K562 (cell line): ENCODE measurements around the gene EXOC4. TPM values are rescaled to one million over a fixed set of nuclear protein-coding genes. Genes with fewer than 3 reads are reported as not detected.

ENCODE experiments used
- ATAC-seq: fragments of 200-7000 bp; cut with Tn5 transposase; 3 replicates; pipeline ENCODE4 v1.9.1; 2020; ENCODE audit warnings: moderate library complexity
- BruUV-seq: library from RNA; stranded (reverse); fragments of 400-500 nt; replicated peaks from 2 replicates; lab custom pipeline; 2021; lab: Mats Ljungman, UMichigan
- CTCF ChIA-PET: fragments of 300-600 bp; formaldehyde crosslinking; extraction: SDS; loops from one replicate; lab custom pipeline; 2021; ENCODE audit warnings: low intra/inter-chr PET ratio; lab: Yijun Ruan, JAX
- POLR2A ChIA-PET: fragments of 300-600, 350-650 bp; sonication (Branson Sonifier 250); formaldehyde crosslinking; extraction: SDS; loops from one replicate; lab custom pipeline; 2021; ENCODE audit warnings: antibody characterized with exemption, inconsistent platforms; lab: Yijun Ruan, JAX
- DNase-seq, 4 experiments: peaks; one replicate each; pipeline versions ENCODE4 v3.0.0 to v3.0.0-alpha.2; 2011 to 2018; ENCODE audit warnings: low spot score in 3 of 4, mixed read lengths in 3 of 4; ENCODE audit errors: extremely low read depth in 1 of 4
- FAIRE-seq: peaks from 2 replicates; lab custom pipeline; 2011; peaks lifted over from hg19 to GRCh38; lab: Jason Lieb, UNC
- H2AFZ ChIP-seq: 2 replicates; pipeline ENCODE4 v1.6.0; 2011; ENCODE audit warnings: low read depth, low read length, control low read depth, inconsistent platforms
- H3K27ac ChIP-seq: fragments of 200-600 bp; 3 replicates; pipeline ENCODE4 v1.8.0; 2011; ENCODE audit warnings: low read depth, mild to moderate bottlenecking, control low read depth, inconsistent platforms, low read length, moderate library complexity, mixed read lengths; ENCODE audit errors: extremely low read depth
- H3K27me3 ChIP-seq, 2 experiments: fragments of 300-600 bp in 1 of 2; 2 replicates in 1 of 2; 3 replicates in 1 of 2; pipeline versions ENCODE4 v1.6.0 to v1.8.0; 2011; ENCODE audit warnings: inconsistent platforms in 2 of 2, low read length in 2 of 2, mild to moderate bottlenecking in 1 of 2, mixed read lengths in 1 of 2, moderate library complexity in 1 of 2; ENCODE audit not compliant: control insufficient read depth in 2 of 2, insufficient read depth in 2 of 2
- H3K36me3 ChIP-seq: fragments of 300-600 bp; 3 replicates; pipeline ENCODE4 v1.8.0; 2011; ENCODE audit warnings: mild to moderate bottlenecking, low read length, inconsistent platforms; ENCODE audit not compliant: control insufficient read depth, insufficient read depth
- H3K4me1 ChIP-seq, 2 experiments: fragments of 200-600 bp in 1 of 2; replicated peaks in 1 of 2; 2 replicates in 1 of 2; 3 replicates in 1 of 2; pipeline versions ENCODE4 v1.5.1 to v1.8.0; 2011; ENCODE audit warnings: inconsistent platforms in 2 of 2, low read length in 2 of 2, mild to moderate bottlenecking in 1 of 2, mixed read lengths in 1 of 2, moderate library complexity in 1 of 2; ENCODE audit not compliant: control insufficient read depth in 2 of 2, insufficient read depth in 2 of 2
- H3K4me2 ChIP-seq: 2 replicates; pipeline ENCODE4 v1.6.1; 2011; ENCODE audit warnings: low read length, control low read depth, inconsistent platforms, mixed read lengths; ENCODE audit not compliant: insufficient read depth
- H3K4me3 ChIP-seq: fragments of 200-600 bp; sonication (generic), shearing (Covaris generic); 2 replicates; pipeline ENCODE4 v1.5.1; 2016; ENCODE audit warnings: control low read depth, inconsistent platforms
- H3K79me2 ChIP-seq: fragments of 200-600 bp; 3 replicates; pipeline ENCODE4 v1.8.0; 2011; ENCODE audit warnings: low read length, inconsistent platforms; ENCODE audit not compliant: control insufficient read depth, insufficient read depth
- H3K9ac ChIP-seq, 2 experiments: 2 replicates each; pipeline versions ENCODE4 v1.6.0 to v1.6.1; 2011; ENCODE audit warnings: low read depth in 2 of 2, low read length in 2 of 2, control low read depth in 1 of 2, inconsistent platforms in 1 of 2, mild to moderate bottlenecking in 1 of 2, mixed read lengths in 1 of 2; ENCODE audit not compliant: insufficient read depth in 1 of 2
- H3K9me1 ChIP-seq: one replicate; pipeline ENCODE4 v1.6.0; 2011; ENCODE audit warnings: inconsistent platforms, mild to moderate bottlenecking, low read length, moderate library complexity; ENCODE audit not compliant: control insufficient read depth, insufficient read depth
- H3K9me3 ChIP-seq: replicated peaks from 2 replicates; pipeline ENCODE4 v1.5.1; 2011; ENCODE audit warnings: low read depth, low read length, inconsistent platforms; ENCODE audit not compliant: control insufficient read depth, insufficient read depth
- H4K20me1 ChIP-seq: replicated peaks from 2 replicates; pipeline ENCODE4 v1.6.1; 2011; ENCODE audit warnings: low read length, inconsistent platforms, mixed read lengths; ENCODE audit not compliant: control insufficient read depth, insufficient read depth
- BMI1 ChIP-seq: fragments of 150-350 bp; IDR thresholded peaks from 2 replicates; pipeline ENCODE4 v1.6.1; 2014; ENCODE audit warnings: low read length
- CREB1 ChIP-seq, 2 experiments: sonication (generic) in 1 of 2; formaldehyde crosslinking in 1 of 2; IDR thresholded peaks; 2 replicates each; pipeline versions ENCODE4 v1.6.1 to v1.8.0; 2012 to 2022; ENCODE audit warnings: inconsistent platforms in 1 of 2, mild to moderate bottlenecking in 1 of 2, missing genetic modification reagents in 1 of 2, moderate library complexity in 1 of 2
- HOXB6 ChIP-seq: fragments of 250-450 bp; sonication (Bioruptor Pico); IDR thresholded peaks from 2 replicates; pipeline ENCODE4 v1.5.1; 2022; ENCODE audit warnings: mild to moderate bottlenecking, borderline replicate concordance
- IRF2 ChIP-seq: sonication (generic); formaldehyde crosslinking; IDR thresholded peaks from 2 replicates; pipeline ENCODE4 v1.8.1; 2022; ENCODE audit warnings: mild to moderate bottlenecking, missing genetic modification reagents
- NFIC ChIP-seq: fragments of 450-650 bp; IDR thresholded peaks from 2 replicates; pipeline ENCODE4 v1.6.1; 2017; ENCODE audit warnings: mild to moderate bottlenecking, inconsistent platforms
- NR2C1 ChIP-seq, 2 experiments: fragments of 450-650 bp; IDR thresholded peaks; 2 replicates each; pipeline ENCODE4 v1.6.1; 2017; ENCODE audit warnings: mild to moderate bottlenecking in 2 of 2, antibody characterized with exemption in 1 of 2, inconsistent platforms in 1 of 2, missing compliant biosample characterization in 1 of 2, missing genetic modification characterization in 1 of 2
- POLR2G ChIP-seq: fragments of 200-400 bp; formaldehyde crosslinking; IDR thresholded peaks from 2 replicates; pipeline ENCODE4 v1.6.1; 2017; ENCODE audit warnings: low read depth, mild to moderate bottlenecking, antibody characterized with exemption, low read length, moderate library complexity
- SMARCA4 ChIP-seq: fragments of 450-650 bp; IDR thresholded peaks from 2 replicates; pipeline ENCODE4 v1.6.1; 2016
- SMARCA5 ChIP-seq: fragments of 450-650 bp; IDR thresholded peaks from 2 replicates; pipeline ENCODE4 v1.6.1; 2016
- ZNF431 ChIP-seq: sonication (generic); formaldehyde crosslinking; IDR thresholded peaks from 2 replicates; pipeline ENCODE4 v1.8.0; 2022; ENCODE audit warnings: mild to moderate bottlenecking, missing genetic modification reagents
- ZNF507 ChIP-seq: conservative IDR thresholded peaks from 2 replicates; pipeline ENCODE4 v1.6.1; 2017; ENCODE audit warnings: missing genetic modification characterization, missing compliant biosample characterization
- ZNF609 ChIP-seq: sonication (generic); formaldehyde crosslinking; IDR thresholded peaks from 2 replicates; pipeline ENCODE4 v1.8.1; 2023; ENCODE audit warnings: missing genetic modification reagents, mild to moderate bottlenecking, borderline replicate concordance
- WGBS: fragments of 100-300 bp; shearing (Covaris generic); methylation state at CpG from one replicate; pipeline ENCODE4 v1.1.6; 2016; ENCODE audit warnings: low coverage, mixed read lengths; ENCODE audit not compliant: insufficient coverage; ENCODE audit errors: missing lambda C conversion rate; 5-methylcytosine and 5-hydroxymethylcytosine counted together
- in situ Hi-C: fragments of 300-500 bp; cut with MboI; formaldehyde crosslinking; loops from 4 replicates; pipeline ENCODE4 v1.15.0; 2018; ENCODE audit warnings: inconsistent platforms, mixed read lengths
- intact Hi-C: fragments of 100-400 bp; cut with micrococcal nuclease; formaldehyde crosslinking; loops from 2 replicates; pipeline ENCODE4 v1.14.2; 2022
- polyA plus RNA-seq, 8 experiments: library from polyadenylated mRNA; depleted of rRNA in 4 of 8; stranded (reverse) in 5 of 8; unstranded in 3 of 8; fragments of >200 nt; fragmentation: Nextera tagmentation in 2 of 8; fragmentation: Illumina TruSeq in 1 of 8; extraction: Ambion mirVana in 2 of 8; extraction: Trizol in 1 of 8; gene quantifications; 2 replicates each; pipeline versions ENCODE4 v1.2.1 to v1.2.3, GENCODE V29; 2011 to 2014; ENCODE audit warnings: inconsistent platforms in 1 of 8, missing spikeins in 1 of 8
- total RNA-seq, 7 experiments: library from RNA; depleted of rRNA in 6 of 7; stranded (reverse); fragments of >200 nt in 6 of 7; fragmentation: Illumina TruSeq in 2 of 7; extraction: Trizol in 2 of 7; gene quantifications; 2 replicates each; pipeline versions ENCODE4 v1.2.1 to v1.2.3, GENCODE V29; 2011 to 2021; ENCODE audit warnings: low replicate concordance in 1 of 7
- TF ChIP-seq, protein P1 (sequence below): fragments of 250-450 bp; sonication (Bioruptor Pico); IDR thresholded peaks from 2 replicates; pipeline ENCODE4 v1.9.0; 2021; ENCODE audit warnings: mild to moderate bottlenecking, inconsistent platforms

Gene EXOC4
- total and polyA plus RNA-seq, 9 of the 15 experiments (the other 6 are each of a cell fraction or from before 2014, with no cell fraction given): 18.5 to 73.1 (median 46.6) TPM

DNA sequence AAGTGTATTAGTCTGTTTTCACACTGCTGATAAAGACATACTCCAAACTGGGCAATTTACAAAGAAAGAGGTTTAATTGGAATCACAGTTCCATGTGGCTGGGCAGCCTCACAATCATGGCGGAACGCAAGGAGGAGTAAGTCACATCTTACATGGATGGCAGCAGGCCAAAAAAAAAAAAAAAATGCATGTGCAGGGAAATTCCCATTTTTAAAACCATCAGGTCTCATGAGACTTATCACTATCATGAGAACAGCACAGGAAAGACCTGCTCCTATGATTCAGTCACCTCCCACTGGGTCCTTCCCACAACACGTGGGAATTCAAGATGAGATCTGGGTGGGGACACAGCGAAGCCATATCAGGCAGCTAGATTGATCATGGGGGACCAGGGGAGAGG, 136.8 kb downstream of the EXOC4 start:
- CTCF ChIA-PET: no interaction called here

DNA sequence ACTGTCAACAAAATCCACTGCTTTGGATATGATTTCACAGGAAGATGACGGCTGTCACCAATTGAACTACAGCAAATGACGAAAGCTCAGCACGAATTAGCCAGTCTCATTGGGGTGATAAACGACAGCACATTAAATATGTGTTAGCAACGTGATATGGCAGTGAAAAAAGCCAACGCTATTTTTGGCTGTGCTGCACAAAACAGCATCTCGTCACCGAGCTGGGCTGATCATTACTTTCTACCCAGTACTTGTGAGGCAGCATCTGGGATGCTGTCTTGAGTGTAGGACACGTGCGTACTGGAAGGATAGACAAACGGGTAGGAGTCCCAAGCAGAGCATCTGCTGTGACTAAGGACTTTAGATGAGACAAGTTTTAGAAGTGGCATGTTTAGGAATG, 138.3 kb downstream of the EXOC4 start:
- in situ Hi-C loops: no loop called here
- no peak for TF ChIP-seq BMI1
- TF ChIP-seq ZNF609 (CRISPR knock-in tag): no peak
- no peak for TF ChIP-seq SMARCA4
- no peak for TF ChIP-seq HOXB6 (CRISPR knock-in tag)
- TF ChIP-seq, protein P1, sequence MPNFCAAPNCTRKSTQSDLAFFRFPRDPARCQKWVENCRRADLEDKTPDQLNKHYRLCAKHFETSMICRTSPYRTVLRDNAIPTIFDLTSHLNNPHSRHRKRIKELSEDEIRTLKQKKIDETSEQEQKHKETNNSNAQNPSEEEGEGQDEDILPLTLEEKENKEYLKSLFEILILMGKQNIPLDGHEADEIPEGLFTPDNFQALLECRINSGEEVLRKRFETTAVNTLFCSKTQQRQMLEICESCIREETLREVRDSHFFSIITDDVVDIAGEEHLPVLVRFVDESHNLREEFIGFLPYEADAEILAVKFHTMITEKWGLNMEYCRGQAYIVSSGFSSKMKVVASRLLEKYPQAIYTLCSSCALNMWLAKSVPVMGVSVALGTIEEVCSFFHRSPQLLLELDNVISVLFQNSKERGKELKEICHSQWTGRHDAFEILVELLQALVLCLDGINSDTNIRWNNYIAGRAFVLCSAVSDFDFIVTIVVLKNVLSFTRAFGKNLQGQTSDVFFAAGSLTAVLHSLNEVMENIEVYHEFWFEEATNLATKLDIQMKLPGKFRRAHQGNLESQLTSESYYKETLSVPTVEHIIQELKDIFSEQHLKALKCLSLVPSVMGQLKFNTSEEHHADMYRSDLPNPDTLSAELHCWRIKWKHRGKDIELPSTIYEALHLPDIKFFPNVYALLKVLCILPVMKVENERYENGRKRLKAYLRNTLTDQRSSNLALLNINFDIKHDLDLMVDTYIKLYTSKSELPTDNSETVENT (CRISPR knock-in tag): no peak

More for the DNA sequence above, 136.8 kb downstream of the EXOC4 start:
- Histone ChIP-seq H2AFZ (no peak overlapping the region), H3K27me3 (no peaks in the 10 kb centered on the region), H3K9me3 (no peaks in the 10 kb centered on the region), H4K20me1 (no peaks in the 10 kb centered on the region), H3K9me1 (no peaks in the 10 kb centered on the region), H3K36me3 (no peaks in the 10 kb centered on the region), H3K4me3 (no peak overlapping the region), H3K4me2 (no peak overlapping the region), H3K9ac (no peak overlapping the region), H3K4me1 (no peaks in the 10 kb centered on the region), H3K27ac (no peak overlapping the region), H3K79me2 (no peaks in the 10 kb centered on the region)
- ATAC-seq (no peak), FAIRE-seq (no peak), DNase-seq (no peak)
- intact Hi-C loops: no loop called here
- BruUV-seq: no TSS peak
- POLR2A ChIA-PET: no interaction called here
- 50% methylated on average over 4 of the region's 4 CpGs for WGBS
- in situ Hi-C loops: no loop called here
- TF ChIP-seq IRF2 (no peak), ZNF431 (CRISPR knock-in tag) (peak; percentile 94), SMARCA5 (no peak), POLR2G (no peak), ZNF507 (no peak), NFIC (peak; percentile 66), NR2C1 (IDR thresholded peaks at IDR 0.05) (no peak), NR2C1 (tag; IDR thresholded peaks at IDR 0.05) (no peak), CREB1 (IDR thresholded peaks at IDR 0.05) (no peak), CREB1 (CRISPR knock-in tag; IDR thresholded peaks at IDR 0.05) (no peak)

More for the DNA sequence above, 138.3 kb downstream of the EXOC4 start:
- no peaks in the 10 kb centered on the region for H3K4me1 ChIP-seq
- FAIRE-seq (no peak), ATAC-seq (no peak), DNase-seq (no peak)
- no peak overlapping the region for H3K4me3 ChIP-seq
- no peaks in the 10 kb centered on the region for H4K20me1 ChIP-seq
- ChIA-PET POLR2A (interaction anchor here (0.5 to 1.0 kb wide), 4 partner anchors 12 to 83 kb away, joined by 3 read pairs; no protein-coding TSS in a partner anchor), CTCF (no interaction called here)
- no peak overlapping the region for H3K9ac ChIP-seq
- no TSS peak for BruUV-seq
- intact Hi-C loops: no loop called here
- no peaks in the 10 kb centered on the region for H3K79me2 ChIP-seq
- H3K4me2 ChIP-seq: no peak overlapping the region
- no peaks in the 10 kb centered on the region for H3K36me3 ChIP-seq
- no peak overlapping the region for H3K27ac ChIP-seq
- WGBS: 43% methylated on average over 11 of the region's 11 CpGs
- no peaks in the 10 kb centered on the region for H3K27me3 ChIP-seq
- no peaks in the 10 kb centered on the region for H3K9me1 ChIP-seq
- no peak overlapping the region for H2AFZ ChIP-seq
- H3K9me3 ChIP-seq: no peaks in the 10 kb centered on the region
